ENCODE measurements around the gene SH3RF2.

SH3RF2 gene

GRCh38 chr5:146109379-146109778, 173.0 kb downstream of the SH3RF2 start:
- POLR2A ChIA-PET = no interaction called here
- CTCF ChIA-PET = interaction anchor here (2.3 kb wide), 1 partner anchor 21 kb away, joined by 8 read pairs; no protein-coding TSS in a partner anchor
- TF ChIP-seq ZNF140 (tag by site-specific recombination; IDR thresholded peaks at IDR 0.05) (no peak), SP3 (tag by site-specific recombination; IDR thresholded peaks at IDR 0.05) (no peak), ATF2 (tag by site-specific recombination; IDR thresholded peaks at IDR 0.05; ENCODE audit: low read depth) (no peak), ZNF391 (tag by site-specific recombination; IDR thresholded peaks at IDR 0.05; ENCODE audit: borderline replicate concordance, low read depth) (no peak), SCRT1 (tag by site-specific recombination; IDR thresholded peaks at IDR 0.05; ENCODE audit: borderline replicate concordance) (no peak), ZNF596 (tag by site-specific recombination; IDR thresholded peaks at IDR 0.05) (no peak), BCL11B (tag by site-specific recombination; IDR thresholded peaks at IDR 0.05; ENCODE audit: low read depth) (no peak), TSHZ1 (tag by site-specific recombination; IDR thresholded peaks at IDR 0.05; ENCODE audit: borderline replicate concordance) (no peak), ZNF518A (tag by site-specific recombination; conservative IDR thresholded peaks at IDR 0.05; ENCODE audit: low read depth) (no peak), ZNF701 (tag by site-specific recombination; IDR thresholded peaks at IDR 0.05) (no peak), ZNF37A (tag by site-specific recombination; IDR thresholded peaks at IDR 0.05) (no peak), ZNF121 (tag by site-specific recombination; IDR thresholded peaks at IDR 0.05) (no peak), KLF9 (tag by site-specific recombination; IDR thresholded peaks at IDR 0.05; ENCODE audit: low read depth) (no peak)
- H3K9me3 ChIP-seq (ENCODE audit: control insufficient read depth, insufficient read depth, low read depth, low read length) = no peaks in the 10 kb centered on the region
- no peak overlapping the region for H3K4me3 ChIP-seq (ENCODE audit: low read depth, low read length)
- no peak overlapping the region for H3K27ac ChIP-seq (ENCODE audit: extremely low read depth, low read depth, low read length)
- no peaks in the 10 kb centered on the region for H3K4me1 ChIP-seq (ENCODE audit: control insufficient read depth, insufficient read depth, low read length)
- H3K36me3 ChIP-seq (ENCODE audit: control insufficient read depth in 2 of 2, insufficient read depth in 1 of 2, low read length in 2 of 2) = peaks cover 14 to 30% of the 10 kb centered on the region in 2 experiments

GRCh38 chr5:146111409-146111808, 175.0 kb downstream of the SH3RF2 start:
- Histone ChIP-seq H3K4me3 (ENCODE audit: low read depth, low read length) (no peak overlapping the region), H3K36me3 (ENCODE audit: control insufficient read depth in 2 of 2, insufficient read depth in 1 of 2, low read length in 2 of 2) (peaks cover 20 to 38% of the 10 kb centered on the region in 2 experiments), H3K27ac (ENCODE audit: extremely low read depth, low read depth, low read length) (no peak overlapping the region), H3K9me3 (ENCODE audit: control insufficient read depth, insufficient read depth, low read depth, low read length) (no peaks in the 10 kb centered on the region), H3K4me1 (ENCODE audit: control insufficient read depth, insufficient read depth, low read length) (no peaks in the 10 kb centered on the region)
- CTCF ChIA-PET = interaction anchor here (0.9 kb wide), 1 partner anchor 19 kb away, joined by 3 read pairs; no protein-coding TSS in a partner anchor
- POLR2A ChIA-PET = no interaction called here
- TF ChIP-seq ZBTB44 (tag by site-specific recombination; IDR thresholded peaks at IDR 0.05) (no peak), ZNF561 (tag by site-specific recombination; IDR thresholded peaks at IDR 0.05; ENCODE audit: borderline replicate concordance) (no peak), ZXDB (tag by site-specific recombination; IDR thresholded peaks at IDR 0.05) (no peak), ZNF426 (tag by site-specific recombination; IDR thresholded peaks at IDR 0.05) (no peak), IKZF3 (tag by site-specific recombination; IDR thresholded peaks at IDR 0.05) (no peak), PRDM1 (tag by site-specific recombination; IDR thresholded peaks at IDR 0.05) (no peak), ZNF2 (tag by site-specific recombination; IDR thresholded peaks at IDR 0.05) (no peak), ZFHX2 (tag by site-specific recombination; conservative IDR thresholded peaks at IDR 0.05) (no peak), ZFP69B (tag by site-specific recombination; IDR thresholded peaks at IDR 0.05) (no peak), SALL2 (tag by site-specific recombination; IDR thresholded peaks at IDR 0.05; ENCODE audit: borderline replicate concordance) (no peak), ZBTB48 (tag by site-specific recombination; IDR thresholded peaks at IDR 0.05) (no peak), ZNF341 (tag by site-specific recombination; IDR thresholded peaks at IDR 0.05; ENCODE audit: low read depth) (no peak), SP3 (tag by site-specific recombination; IDR thresholded peaks at IDR 0.05) (no peak)

Measured in HEK293 (cell line).